NCI-H226 (cell line): Measurements from ENCODE around the gene CCNE1.
A peak's percentile ranks its signal among the peaks of the same experiment; 100 is the strongest.

Experiments
- DNase-seq: peaks from one replicate; pipeline ENCODE4 v3.0.0-alpha.2; 2015

CCNE1 gene

DNA sequence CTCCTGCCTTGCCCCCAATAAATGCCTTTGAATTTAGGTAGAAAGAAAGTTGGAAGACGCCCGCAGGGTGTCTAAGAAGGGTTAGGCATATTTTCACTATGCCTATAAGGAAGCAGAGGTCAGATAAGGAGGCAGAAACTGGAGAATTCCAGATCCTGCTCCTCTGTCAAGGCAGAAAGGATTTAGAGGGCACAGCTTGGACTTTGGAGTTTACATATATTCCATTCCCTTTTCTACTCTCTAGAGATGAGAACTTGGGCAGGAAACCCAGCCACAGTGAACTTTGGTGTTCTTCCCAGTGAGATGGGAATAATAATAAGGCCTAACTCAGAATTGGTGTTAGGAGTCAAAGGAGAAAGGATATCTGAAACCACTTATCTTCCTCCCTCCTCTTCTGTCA lies 37.4 kb downstream of the CCNE1 start:
- DNase-seq: no peak

DNA sequence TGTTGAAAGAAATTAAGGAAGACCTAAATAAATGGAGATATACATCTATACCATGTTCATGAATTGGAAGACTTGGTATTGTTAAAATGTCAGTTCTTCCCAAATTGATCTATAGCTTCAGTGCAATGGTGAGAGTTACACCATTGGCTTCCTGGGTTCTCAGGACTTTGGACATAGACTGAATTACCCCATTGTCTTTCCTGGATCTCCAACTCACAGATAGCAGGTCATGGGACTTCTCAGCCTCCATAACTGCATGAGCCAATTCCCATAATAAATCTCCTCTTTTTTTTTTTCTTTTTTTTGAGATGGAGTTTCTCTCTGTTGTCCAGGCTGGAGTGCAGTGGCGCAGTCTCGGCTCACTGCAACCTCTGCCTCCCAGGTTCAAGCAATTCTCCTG lies 38.7 kb downstream of the CCNE1 start:
- DNase-seq: no peak

DNA sequence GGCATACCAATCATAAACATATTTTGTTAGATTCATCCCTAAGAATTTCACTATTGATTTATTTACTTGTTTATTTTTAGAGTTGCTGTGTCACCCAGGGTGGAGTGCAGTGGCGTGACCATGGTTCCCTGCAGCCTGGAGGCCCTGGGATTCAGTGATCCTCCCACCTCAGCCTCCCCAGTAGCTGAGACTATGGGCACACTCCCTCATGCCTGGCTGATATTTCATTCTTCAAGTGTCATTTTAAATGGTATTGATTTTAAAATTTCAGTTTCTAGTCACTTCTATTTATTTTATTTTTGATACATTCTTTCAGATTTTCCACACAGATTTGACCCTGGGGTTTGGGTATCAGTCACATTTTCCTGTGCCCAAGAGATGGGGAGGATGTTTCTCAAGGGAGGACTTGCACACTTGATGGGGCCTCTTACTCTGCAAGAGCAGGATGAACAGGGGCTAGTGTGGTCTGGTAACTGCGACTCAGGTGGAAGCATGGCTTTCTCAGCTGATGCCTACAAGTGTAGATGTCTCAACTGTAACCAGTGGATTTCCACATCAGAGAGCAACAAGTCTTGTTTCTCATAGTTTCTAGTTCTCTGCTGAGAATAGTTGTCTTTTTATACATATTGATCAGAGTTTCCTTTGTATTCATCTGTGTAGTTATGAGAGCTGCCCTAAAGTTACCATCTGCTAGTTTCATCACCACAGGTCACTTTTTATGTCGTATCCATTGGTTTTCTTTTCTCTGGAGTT lies 40.2 kb downstream of the CCNE1 start:
- DNase-seq: no peak

DNA sequence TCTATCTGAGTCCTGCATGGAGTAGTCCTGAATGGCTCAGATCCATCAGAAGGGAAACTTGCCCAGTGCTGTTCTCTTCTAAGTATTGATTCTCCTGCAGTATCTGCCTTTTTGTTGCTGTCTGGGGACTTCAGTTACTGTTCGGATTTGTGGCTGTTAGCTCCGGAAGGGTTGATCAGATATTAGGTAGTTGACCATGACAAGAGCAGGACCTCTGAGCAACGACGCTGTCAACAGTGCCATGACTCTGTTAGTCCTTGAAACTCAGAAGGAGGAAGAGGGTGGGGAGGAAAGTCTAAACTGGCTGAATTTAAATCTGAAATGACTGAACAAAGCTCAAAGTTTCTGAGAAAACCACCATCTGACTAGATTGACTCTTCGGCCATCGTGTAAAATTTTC lies 42.2 kb downstream of the CCNE1 start:
- no peak for DNase-seq

DNA sequence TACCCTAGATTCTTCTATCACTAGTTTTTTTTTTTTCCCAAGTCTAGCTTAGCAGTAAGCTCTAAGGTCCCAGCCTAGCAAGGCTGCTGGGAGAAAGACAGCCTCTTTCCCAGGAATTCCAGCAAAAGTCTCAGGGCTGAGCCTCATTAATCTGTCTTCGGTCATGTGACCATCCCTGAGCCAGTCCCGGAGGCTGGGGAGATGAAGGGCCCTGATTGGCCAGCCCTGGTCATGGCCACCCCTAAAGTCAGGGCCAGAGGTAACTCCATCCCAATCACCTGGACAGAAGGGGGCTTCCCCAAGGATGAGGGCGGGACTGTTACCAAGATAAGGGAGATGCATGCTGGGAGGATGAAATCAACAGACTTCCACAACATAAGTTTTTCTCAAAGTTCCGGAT lies 43.3 kb downstream of the CCNE1 start:
- DNase-seq: no peak

DNA sequence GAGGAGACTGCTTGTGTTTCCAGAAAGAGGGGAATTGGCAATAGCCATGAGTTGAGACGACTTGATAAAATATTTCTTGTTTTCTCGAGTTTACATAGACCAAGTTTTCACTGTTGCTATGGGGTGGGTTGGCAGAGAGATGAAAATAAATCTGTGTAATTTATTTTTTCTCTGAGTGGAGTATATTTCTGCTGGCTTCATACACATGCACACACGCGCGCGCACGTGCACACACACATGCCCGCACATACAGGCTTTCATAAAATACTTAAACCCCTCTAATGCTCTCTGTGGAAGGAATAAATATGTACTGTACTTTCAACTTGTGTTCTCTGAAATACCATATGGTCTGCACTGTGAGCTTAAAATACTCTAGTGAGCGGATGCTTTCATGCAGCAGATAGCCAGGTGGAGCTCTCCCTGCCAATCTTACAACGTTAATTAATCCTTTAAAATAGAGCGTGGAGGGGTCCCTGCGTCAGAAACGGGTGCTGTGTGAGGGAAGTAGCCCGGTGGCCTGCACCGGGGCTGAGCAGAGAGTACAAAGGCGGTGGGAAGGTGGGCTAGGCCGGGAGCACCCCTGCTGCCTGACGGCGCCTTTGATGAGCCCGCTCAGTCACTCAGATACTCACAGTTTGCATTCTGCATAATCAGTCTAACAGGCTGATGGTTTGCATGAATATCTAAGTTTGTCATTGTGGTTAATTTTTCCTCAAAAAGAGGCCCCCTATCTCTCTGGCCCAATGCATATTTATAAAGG lies 44.1 kb downstream of the CCNE1 start:
- DNase-seq: no peak

DNA sequence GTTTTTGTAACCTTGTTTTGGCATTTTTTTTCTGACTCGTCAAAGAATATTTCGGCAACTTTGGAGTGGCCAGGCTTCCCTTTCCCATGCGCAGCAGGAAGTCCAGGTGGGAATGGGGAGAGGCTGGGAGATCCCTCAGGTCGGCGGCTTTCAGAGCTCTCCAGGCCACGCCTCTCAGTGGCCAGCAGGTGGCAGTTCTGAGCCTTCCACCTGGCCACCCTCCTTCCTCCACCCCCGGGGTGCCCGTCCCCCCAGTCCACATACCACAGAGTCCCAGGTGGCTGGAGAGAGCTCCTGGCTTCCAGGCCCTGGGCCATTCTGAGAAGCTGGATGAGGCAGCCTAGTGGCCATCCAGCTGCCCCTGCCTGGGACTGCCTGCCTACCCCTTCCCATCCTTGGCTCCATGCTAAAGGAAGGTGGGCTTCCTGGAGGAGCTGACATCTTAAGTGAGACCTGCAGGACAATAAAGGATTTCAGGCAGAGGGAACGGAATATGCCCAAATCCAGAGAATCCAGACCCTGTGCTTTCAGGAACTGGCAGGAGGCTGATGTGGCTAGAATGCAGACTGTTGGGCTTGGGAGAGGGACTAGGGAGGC lies 46.3 kb downstream of the CCNE1 start:
- DNase-seq: peak; percentile 8

DNA sequence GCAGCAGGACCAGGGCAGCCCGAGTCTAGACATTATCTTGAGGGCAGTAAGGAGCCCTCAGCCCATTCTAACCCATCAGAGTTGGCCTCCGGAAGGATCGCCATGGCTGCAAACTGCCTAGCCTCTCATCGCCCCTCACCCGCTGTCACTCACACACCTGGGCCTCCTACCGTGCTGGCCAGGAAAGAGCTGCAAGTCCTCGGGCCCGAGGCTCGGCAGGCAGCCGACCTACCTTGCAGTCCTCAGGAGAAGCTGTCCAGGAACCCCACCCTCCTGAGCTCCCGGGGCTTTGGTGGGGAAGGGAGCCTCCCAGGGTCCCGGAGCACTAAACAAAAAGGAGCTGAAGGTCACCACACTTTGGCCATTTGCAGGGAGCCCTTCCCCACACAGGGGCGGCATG lies 46.8 kb downstream of the CCNE1 start:
- no peak for DNase-seq

DNA sequence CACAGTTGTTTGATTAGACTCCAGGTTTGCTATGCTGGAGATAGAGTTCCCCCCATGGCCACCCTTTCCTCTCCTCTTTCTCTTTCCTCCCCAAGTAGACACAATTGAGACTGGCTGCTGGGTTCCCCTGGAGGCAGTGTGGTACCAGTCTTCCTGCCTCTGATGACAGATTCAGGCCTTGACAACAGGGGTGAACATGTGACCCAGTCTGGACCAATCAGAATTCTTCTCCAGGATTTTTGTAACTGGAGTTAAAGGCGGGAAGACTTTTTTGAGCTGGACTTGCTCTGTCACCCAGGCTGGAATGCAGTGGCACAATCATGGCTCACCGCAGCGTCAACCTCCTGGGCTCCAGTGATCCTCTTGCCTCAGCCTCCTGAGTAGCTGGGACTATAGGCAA lies 48.7 kb downstream of the CCNE1 start:
- DNase-seq: no peak

DNA sequence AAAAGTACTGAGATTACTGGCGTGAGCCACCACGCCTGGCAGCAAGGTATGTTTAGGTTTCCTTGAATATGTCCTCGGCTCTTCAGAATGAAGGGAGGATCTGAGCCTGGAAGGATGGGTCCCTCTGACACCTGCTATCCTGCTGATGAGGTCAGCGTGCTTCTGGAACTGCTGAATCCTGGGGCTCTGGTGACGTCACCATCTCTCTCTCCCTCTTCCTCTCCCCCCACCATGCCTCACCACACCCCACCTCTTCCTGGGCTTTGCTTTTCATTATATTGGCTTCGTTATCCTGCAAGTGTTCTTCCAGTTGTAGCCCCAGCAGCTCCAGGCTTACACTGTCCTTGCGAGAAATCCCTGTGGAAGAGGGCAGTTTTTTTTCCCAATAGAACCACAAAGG lies 49.8 kb downstream of the CCNE1 start:
- no peak for DNase-seq

DNA sequence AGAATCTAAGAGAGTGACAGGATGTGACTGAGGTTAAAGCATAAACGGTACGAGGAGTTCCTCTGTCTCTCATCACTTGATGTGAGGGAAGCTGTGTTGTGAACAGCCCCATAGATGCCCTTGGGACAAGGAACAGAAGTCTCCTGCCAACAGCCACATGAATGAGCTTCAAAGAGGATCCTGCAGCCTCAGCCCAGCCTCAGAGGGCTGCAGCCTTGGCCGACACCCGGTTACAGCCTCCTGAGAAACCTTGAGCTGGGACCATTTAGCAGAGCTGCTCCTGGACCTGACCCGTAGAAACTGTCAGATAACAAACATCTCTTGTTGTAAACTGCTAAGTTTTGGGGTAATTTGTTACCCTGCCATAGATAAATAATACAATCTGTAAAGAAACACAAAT lies 54.2 kb downstream of the CCNE1 start:
- no peak for DNase-seq

DNA sequence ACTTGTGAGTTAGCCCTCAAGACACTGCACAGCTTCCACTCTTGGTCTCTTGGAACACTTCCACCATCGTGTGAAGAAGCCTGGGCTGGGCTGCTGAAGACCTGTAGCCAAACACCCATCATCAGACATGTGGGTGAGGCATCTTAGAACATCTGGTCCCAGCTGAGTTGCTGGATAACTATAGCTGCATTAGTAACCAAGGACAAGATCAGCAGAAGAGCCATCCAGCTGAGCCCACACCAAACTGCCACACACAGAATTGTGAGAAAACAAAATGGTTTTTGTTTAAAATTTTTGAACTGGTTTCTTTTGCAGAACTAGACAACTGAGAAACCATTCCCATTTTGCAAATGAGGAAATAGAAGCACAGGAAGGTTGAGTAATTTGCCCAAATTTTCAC lies 56.2 kb downstream of the CCNE1 start:
- no peak for DNase-seq

DNA sequence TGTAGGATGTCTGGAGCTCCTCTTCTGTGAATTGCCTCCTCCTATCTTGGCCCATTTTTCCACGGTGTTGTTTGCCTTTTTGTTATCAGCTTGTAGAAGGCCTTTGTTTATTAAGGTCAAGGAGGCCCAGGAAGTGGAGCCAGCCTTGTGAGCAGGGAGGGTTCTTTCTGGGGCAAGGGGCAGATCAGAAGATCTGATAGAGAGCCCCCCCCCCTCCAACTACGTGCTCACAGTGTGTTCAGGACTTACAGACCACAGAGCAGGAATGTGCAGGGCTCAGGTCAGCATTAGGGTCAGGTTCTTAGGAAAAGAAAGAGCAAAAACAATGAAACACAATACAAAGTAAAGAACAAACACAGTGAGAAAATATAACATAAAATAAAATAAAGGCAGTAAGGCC lies 59.4 kb downstream of the CCNE1 start:
- DNase-seq: no peak

DNA sequence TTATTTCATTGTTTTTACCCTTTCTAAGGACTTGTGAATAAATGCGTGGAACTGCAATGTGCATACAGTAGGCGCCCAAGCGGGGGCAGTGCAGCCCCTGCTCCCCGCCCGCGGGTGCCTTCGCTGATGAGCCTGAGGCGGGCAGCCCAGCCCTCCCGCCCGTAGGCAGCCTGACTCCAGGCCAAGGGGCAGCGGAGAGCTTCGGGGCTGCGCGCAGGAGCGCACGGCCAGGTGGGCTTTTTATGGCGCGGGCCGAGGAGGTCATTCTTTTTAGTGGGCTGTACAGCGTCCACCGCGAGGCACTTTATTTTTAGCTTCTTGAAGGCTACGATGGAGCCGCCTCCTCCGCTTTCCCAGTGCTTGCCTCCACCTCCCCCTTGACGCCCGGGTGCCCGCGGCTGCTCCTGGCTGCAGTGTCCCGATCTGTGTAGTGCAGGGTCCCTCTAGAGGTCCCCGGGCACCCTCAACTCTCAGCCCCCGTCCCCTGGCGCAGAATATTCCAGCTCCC lies 60.5 kb downstream of the CCNE1 start:
- no peak for DNase-seq

DNA sequence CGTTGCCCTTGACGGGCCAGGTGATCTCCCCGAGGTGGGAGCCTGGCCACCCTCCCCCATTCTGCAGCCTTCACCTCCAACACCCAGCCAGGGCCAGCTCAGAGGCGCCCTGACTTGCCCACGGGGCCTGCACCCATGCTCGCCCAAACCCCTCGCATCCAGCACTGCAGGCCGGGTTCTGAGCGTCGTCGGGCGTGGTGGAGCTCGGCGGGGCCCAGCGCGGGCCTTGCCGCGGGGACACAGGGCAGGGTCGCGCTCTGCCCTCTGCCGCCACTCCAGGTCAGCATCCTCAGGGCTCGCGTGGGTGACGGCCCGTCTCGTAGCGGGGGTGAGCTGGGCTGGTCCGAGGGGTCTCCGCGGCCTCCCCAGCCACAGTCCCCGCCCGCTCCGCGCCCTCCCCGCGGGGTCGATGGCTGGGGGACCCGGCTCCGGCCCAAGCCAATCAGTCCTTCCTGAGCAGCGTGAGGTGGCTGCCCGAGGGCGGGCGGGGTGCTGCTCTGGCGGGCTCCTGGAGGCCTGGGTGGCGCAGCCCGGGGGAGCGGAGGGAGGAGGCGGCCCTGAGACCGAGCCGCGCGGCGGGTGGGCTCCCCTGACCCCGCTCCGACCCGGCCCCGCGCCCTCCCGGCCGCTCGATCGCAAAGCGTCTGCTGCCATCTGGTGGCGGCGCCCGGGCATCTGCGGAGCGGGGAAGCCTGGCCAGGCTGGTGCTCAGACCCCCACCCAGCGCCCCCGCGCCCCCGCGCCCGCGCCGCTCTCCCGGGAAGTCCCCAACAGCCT lies 61.4 kb downstream of the CCNE1 start:
- no peak for DNase-seq
